HEK293 (cell line): ENCODE results near the gene FAM83D.

Experiments
- CTCF ChIA-PET: fragments of 350-600 bp; formaldehyde crosslinking; extraction: SDS; loops from one replicate; lab custom pipeline; 2021; ENCODE audit warnings: antibody characterized with exemption; lab: Yijun Ruan, JAX
- POLR2A ChIA-PET: fragments of 300-600 bp; formaldehyde crosslinking; extraction: SDS; loops from one replicate; lab custom pipeline; 2020; ENCODE audit warnings: antibody characterized with exemption, inconsistent platforms; lab: Yijun Ruan, JAX
- H3K27ac ChIP-seq: fragments of 200-500 bp; sonication (Bioruptor generic); 2 replicates; pipeline ENCODE4 v1.5.1; 2014; ENCODE audit warnings: low read depth, low read length, control low read depth, inconsistent platforms; ENCODE audit errors: extremely low read depth
- H3K36me3 ChIP-seq, 2 experiments: fragments of 200-500 bp in 1 of 2; sonication (Bioruptor generic) in 1 of 2; 1 replicate in 1 of 2; 2 replicates in 1 of 2; pipeline ENCODE4 v1.5.1; 2014 to 2017; ENCODE audit warnings: inconsistent platforms in 2 of 2, low read length in 2 of 2; ENCODE audit not compliant: control insufficient read depth in 2 of 2, insufficient read depth in 1 of 2
- H3K4me1 ChIP-seq: fragments of 200-500 bp; sonication (Bioruptor generic); 2 replicates; pipeline ENCODE4 v1.5.1; 2014; ENCODE audit warnings: mild to moderate bottlenecking, low read length, inconsistent platforms; ENCODE audit not compliant: control insufficient read depth, insufficient read depth
- H3K4me3 ChIP-seq: 2 replicates; pipeline ENCODE4 v1.5.1; 2011; ENCODE audit warnings: low read depth, mild to moderate bottlenecking, control low read depth, low read length, moderate library complexity
- H3K9me3 ChIP-seq: fragments of 200-500 bp; sonication (Bioruptor generic); 2 replicates; pipeline ENCODE4 v1.5.1; 2014; ENCODE audit warnings: low read depth, low read length, inconsistent platforms; ENCODE audit not compliant: control insufficient read depth, insufficient read depth
- KLF16 ChIP-seq: fragments of 450-650 bp; formaldehyde crosslinking; IDR thresholded peaks from 2 replicates; pipeline ENCODE4 v1.5.1; 2017; ENCODE audit warnings: missing biosample characterization, missing genetic modification characterization
- KLF9 ChIP-seq: fragments of 450-650 bp; formaldehyde crosslinking; IDR thresholded peaks from 2 replicates; pipeline ENCODE4 v1.5.1; 2016; ENCODE audit warnings: missing biosample characterization, missing genetic modification characterization, low read depth
- MEIS1 ChIP-seq: sonication (generic); formaldehyde crosslinking; IDR thresholded peaks from 2 replicates; pipeline ENCODE4 v1.8.1; 2022; ENCODE audit warnings: missing genetic modification reagents, mild to moderate bottlenecking, borderline replicate concordance
- MZF1 ChIP-seq: fragments of 450-650 bp; formaldehyde crosslinking; IDR thresholded peaks from 2 replicates; pipeline ENCODE4 v1.5.1; 2017; ENCODE audit warnings: missing biosample characterization, missing genetic modification characterization, borderline replicate concordance
- PRDM1 ChIP-seq: fragments of 450-650 bp; formaldehyde crosslinking; IDR thresholded peaks from 2 replicates; pipeline ENCODE4; 2016; ENCODE audit warnings: missing biosample characterization, missing genetic modification characterization
- SCRT2 ChIP-seq: fragments of 450-650 bp; formaldehyde crosslinking; IDR thresholded peaks from 2 replicates; pipeline ENCODE4 v1.5.1; 2016; ENCODE audit warnings: missing biosample characterization, missing genetic modification characterization
- SP7 ChIP-seq: fragments of 450-650 bp; formaldehyde crosslinking; IDR thresholded peaks from 2 replicates; pipeline ENCODE4 v1.5.1; 2016; ENCODE audit warnings: missing biosample characterization, missing genetic modification characterization
- ZBTB1 ChIP-seq: fragments of 450-650 bp; formaldehyde crosslinking; IDR thresholded peaks from 2 replicates; pipeline ENCODE4 v1.5.1; 2016; ENCODE audit warnings: missing biosample characterization, missing genetic modification characterization
- ZFHX2 ChIP-seq: fragments of 450-650 bp; formaldehyde crosslinking; conservative IDR thresholded peaks from 2 replicates; pipeline ENCODE4 v1.5.1; 2016; ENCODE audit warnings: missing biosample characterization, missing genetic modification characterization
- ZNF133 ChIP-seq: fragments of 450-650 bp; formaldehyde crosslinking; IDR thresholded peaks from 2 replicates; pipeline ENCODE4 v1.5.1; 2016; ENCODE audit warnings: missing biosample characterization, missing genetic modification characterization
- ZNF19 ChIP-seq: fragments of 450-650 bp; formaldehyde crosslinking; IDR thresholded peaks from 2 replicates; pipeline ENCODE4; 2016; ENCODE audit warnings: missing biosample characterization, missing genetic modification characterization, low read depth
- ZNF202 ChIP-seq: fragments of 450-650 bp; formaldehyde crosslinking; IDR thresholded peaks from 2 replicates; pipeline ENCODE4 v1.5.1; 2016; ENCODE audit warnings: missing biosample characterization, missing genetic modification characterization, borderline replicate concordance
- ZNF214 ChIP-seq: fragments of 450-650 bp; formaldehyde crosslinking; IDR thresholded peaks from 2 replicates; pipeline ENCODE4 v1.5.1; 2017; ENCODE audit warnings: missing biosample characterization, mild to moderate bottlenecking, missing genetic modification characterization, borderline replicate concordance
- ZNF223 ChIP-seq: fragments of 450-650 bp; formaldehyde crosslinking; IDR thresholded peaks from 2 replicates; pipeline ENCODE4 v1.5.1; 2016; ENCODE audit warnings: missing biosample characterization, missing genetic modification characterization
- ZNF24 ChIP-seq: fragments of 450-650 bp; formaldehyde crosslinking; IDR thresholded peaks from 2 replicates; pipeline ENCODE4 v1.5.1; 2016; ENCODE audit warnings: missing biosample characterization, missing genetic modification characterization
- ZNF341 ChIP-seq: fragments of 450-650 bp; formaldehyde crosslinking; IDR thresholded peaks from 2 replicates; pipeline ENCODE4; 2016; ENCODE audit warnings: low read depth, missing biosample characterization, missing genetic modification characterization
- ZNF350 ChIP-seq: fragments of 450-650 bp; formaldehyde crosslinking; IDR thresholded peaks from 2 replicates; pipeline ENCODE4 v1.5.0; 2017; ENCODE audit warnings: missing biosample characterization, mild to moderate bottlenecking, missing genetic modification characterization
- ZNF394 ChIP-seq: fragments of 450-650 bp; formaldehyde crosslinking; IDR thresholded peaks from 2 replicates; pipeline ENCODE4 v1.5.1; 2016; ENCODE audit warnings: missing biosample characterization, missing genetic modification characterization, mild to moderate bottlenecking, moderate library complexity, borderline replicate concordance
- ZNF398 ChIP-seq: fragments of 450-650 bp; formaldehyde crosslinking; IDR thresholded peaks from 2 replicates; pipeline ENCODE4 v1.5.1; 2017; ENCODE audit warnings: missing biosample characterization, missing genetic modification characterization
- ZNF416 ChIP-seq: fragments of 450-650 bp; formaldehyde crosslinking; IDR thresholded peaks from 2 replicates; pipeline ENCODE4 v1.5.1; 2016; ENCODE audit warnings: missing biosample characterization, missing genetic modification characterization
- ZNF433 ChIP-seq: fragments of 450-650 bp; formaldehyde crosslinking; IDR thresholded peaks from 2 replicates; pipeline ENCODE4 v1.5.1; 2016; ENCODE audit warnings: missing biosample characterization, missing genetic modification characterization, low read depth
- ZNF48 ChIP-seq: fragments of 450-650 bp; formaldehyde crosslinking; IDR thresholded peaks from 2 replicates; pipeline ENCODE4 v1.5.1; 2016; ENCODE audit warnings: missing biosample characterization, missing genetic modification characterization
- ZNF560 ChIP-seq: fragments of 450-650 bp; formaldehyde crosslinking; IDR thresholded peaks from 2 replicates; pipeline ENCODE4 v1.5.1; 2017; ENCODE audit warnings: missing biosample characterization, missing genetic modification characterization, borderline replicate concordance
- ZNF645 ChIP-seq: fragments of 450-650 bp; formaldehyde crosslinking; IDR thresholded peaks from 2 replicates; pipeline ENCODE4; 2016; ENCODE audit warnings: missing biosample characterization, missing genetic modification characterization
- ZNF654 ChIP-seq: fragments of 450-650 bp; formaldehyde crosslinking; IDR thresholded peaks from 2 replicates; pipeline ENCODE4 v1.5.1; 2016; ENCODE audit warnings: low read depth, missing biosample characterization, missing genetic modification characterization
- ZNF658 ChIP-seq: fragments of 450-650 bp; formaldehyde crosslinking; IDR thresholded peaks from 2 replicates; pipeline ENCODE4; 2016; ENCODE audit warnings: missing biosample characterization, missing genetic modification characterization
- ZSCAN16 ChIP-seq: fragments of 450-650 bp; formaldehyde crosslinking; IDR thresholded peaks from 2 replicates; pipeline ENCODE4 v1.5.1; 2016; ENCODE audit warnings: missing biosample characterization, missing genetic modification characterization
- TF ChIP-seq, protein P1 (sequence below): fragments of 450-650 bp; formaldehyde crosslinking; IDR thresholded peaks from 2 replicates; pipeline ENCODE4 v1.5.1; 2016; ENCODE audit warnings: missing biosample characterization, missing genetic modification characterization
- TF ChIP-seq, protein P2 (sequence below): fragments of 450-650 bp; formaldehyde crosslinking; IDR thresholded peaks from 2 replicates; pipeline ENCODE4 v1.5.1; 2016; ENCODE audit warnings: missing biosample characterization, missing genetic modification characterization

The FAM83D gene

DNA sequence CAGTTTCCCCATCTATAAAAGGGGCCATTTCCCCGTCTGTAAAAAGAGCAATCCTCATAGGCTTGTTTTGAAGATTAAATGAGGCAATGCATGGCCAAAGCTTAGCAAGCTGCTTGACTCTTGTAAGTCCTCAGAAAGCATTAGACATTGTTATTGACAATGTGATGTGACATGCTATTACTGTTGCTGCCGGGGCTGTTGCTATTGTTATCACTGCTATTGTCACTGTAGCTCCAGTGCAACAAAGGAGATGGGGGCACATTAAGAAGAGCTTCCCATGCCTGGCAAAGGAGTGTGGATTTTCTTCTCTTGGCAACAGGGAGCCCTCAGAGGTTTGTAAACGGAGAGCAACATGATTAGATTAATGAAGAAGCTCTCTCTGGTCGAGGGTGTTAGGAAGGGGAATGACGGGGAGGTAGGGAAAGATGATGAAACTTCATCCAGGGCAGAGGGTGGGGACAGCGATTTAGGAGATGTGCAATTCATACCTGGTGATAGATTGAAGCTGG is 33.1 kb upstream of the FAM83D start (continued):
- TF ChIP-seq, protein P1, sequence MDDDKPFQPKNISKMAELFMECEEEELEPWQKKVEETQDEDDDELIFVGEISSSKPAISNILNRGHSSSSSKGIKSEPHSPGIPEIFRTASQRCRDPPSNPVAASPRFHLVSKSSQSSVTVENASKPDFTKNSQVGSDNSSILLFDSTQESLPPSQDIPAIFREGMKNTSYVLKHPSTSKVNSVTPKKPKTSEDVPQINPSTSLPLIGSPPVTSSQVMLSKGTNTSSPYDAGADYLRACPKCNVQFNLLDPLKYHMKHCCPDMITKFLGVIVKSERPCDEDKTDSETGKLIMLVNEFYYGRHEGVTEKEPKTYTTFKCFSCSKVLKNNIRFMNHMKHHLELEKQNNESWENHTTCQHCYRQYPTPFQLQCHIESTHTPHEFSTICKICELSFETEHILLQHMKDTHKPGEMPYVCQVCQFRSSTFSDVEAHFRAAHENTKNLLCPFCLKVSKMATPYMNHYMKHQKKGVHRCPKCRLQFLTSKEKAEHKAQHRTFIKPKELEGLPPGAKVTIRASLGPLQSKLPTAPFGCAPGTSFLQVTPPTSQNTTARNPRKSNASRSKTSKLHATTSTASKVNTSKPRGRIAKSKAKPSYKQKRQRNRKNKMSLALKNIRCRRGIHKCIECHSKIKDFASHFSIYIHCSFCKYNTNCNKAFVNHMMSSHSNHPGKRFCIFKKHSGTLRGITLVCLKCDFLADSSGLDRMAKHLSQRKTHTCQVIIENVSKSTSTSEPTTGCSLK (tag by site-specific recombination) = no peak
- no peak for TF ChIP-seq ZNF394 (tag by site-specific recombination)
- TF ChIP-seq ZNF48 (tag by site-specific recombination) = no peak
- no peak for TF ChIP-seq ZNF24
- no peak for TF ChIP-seq ZNF350 (tag by site-specific recombination)
- TF ChIP-seq PRDM1 = no peak
- no peak for TF ChIP-seq ZSCAN16
- TF ChIP-seq ZNF341 = no peak
- TF ChIP-seq ZNF202 (tag by site-specific recombination) = no peak

- POLR2A ChIA-PET = no interaction called here
- H3K27ac ChIP-seq = no peak overlapping the region
- TF ChIP-seq ZNF19 (tag by site-specific recombination) = no peak
- TF ChIP-seq MZF1 (tag by site-specific recombination) = no peak
- TF ChIP-seq ZNF658 (tag by site-specific recombination) = no peak
- no peak for TF ChIP-seq ZBTB1 (tag by site-specific recombination)
- TF ChIP-seq ZNF433 (tag by site-specific recombination) = no peak
- no peak for TF ChIP-seq ZNF398 (tag by site-specific recombination)
- TF ChIP-seq ZNF416 (tag by site-specific recombination) = no peak
- no peak for TF ChIP-seq ZNF223
- TF ChIP-seq ZNF133 (tag by site-specific recombination) = no peak
- TF ChIP-seq ZNF654 (tag by site-specific recombination) = peak; percentile 72
- TF ChIP-seq ZNF560 (tag by site-specific recombination) = no peak
- no peak for TF ChIP-seq KLF9
- TF ChIP-seq, protein P2, sequence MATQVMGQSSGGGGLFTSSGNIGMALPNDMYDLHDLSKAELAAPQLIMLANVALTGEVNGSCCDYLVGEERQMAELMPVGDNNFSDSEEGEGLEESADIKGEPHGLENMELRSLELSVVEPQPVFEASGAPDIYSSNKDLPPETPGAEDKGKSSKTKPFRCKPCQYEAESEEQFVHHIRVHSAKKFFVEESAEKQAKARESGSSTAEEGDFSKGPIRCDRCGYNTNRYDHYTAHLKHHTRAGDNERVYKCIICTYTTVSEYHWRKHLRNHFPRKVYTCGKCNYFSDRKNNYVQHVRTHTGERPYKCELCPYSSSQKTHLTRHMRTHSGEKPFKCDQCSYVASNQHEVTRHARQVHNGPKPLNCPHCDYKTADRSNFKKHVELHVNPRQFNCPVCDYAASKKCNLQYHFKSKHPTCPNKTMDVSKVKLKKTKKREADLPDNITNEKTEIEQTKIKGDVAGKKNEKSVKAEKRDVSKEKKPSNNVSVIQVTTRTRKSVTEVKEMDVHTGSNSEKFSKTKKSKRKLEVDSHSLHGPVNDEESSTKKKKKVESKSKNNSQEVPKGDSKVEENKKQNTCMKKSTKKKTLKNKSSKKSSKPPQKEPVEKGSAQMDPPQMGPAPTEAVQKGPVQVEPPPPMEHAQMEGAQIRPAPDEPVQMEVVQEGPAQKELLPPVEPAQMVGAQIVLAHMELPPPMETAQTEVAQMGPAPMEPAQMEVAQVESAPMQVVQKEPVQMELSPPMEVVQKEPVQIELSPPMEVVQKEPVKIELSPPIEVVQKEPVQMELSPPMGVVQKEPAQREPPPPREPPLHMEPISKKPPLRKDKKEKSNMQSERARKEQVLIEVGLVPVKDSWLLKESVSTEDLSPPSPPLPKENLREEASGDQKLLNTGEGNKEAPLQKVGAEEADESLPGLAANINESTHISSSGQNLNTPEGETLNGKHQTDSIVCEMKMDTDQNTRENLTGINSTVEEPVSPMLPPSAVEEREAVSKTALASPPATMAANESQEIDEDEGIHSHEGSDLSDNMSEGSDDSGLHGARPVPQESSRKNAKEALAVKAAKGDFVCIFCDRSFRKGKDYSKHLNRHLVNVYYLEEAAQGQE (tag by site-specific recombination) = no peak
- TF ChIP-seq KLF16 (tag by site-specific recombination) = no peak
- TF ChIP-seq ZNF214 (tag by site-specific recombination) = no peak
- TF ChIP-seq MEIS1 = no peak
- TF ChIP-seq SP7 (tag by site-specific recombination) = 0 out of 2 replicates have a peak, but pooled peaks have one; percentile 25
- TF ChIP-seq ZFHX2 (tag by site-specific recombination) = peak; percentile 90
- TF ChIP-seq SCRT2 (tag by site-specific recombination) = no peak
- no peak for TF ChIP-seq ZNF645
Observed at GRCh38 chr20:38893565-38894090, 32.6 kb upstream of the FAM83D start.

More at GRCh38 chr20:38893565-38894090, 32.6 kb upstream of the FAM83D start:
- Histone ChIP-seq H3K36me3 (no peaks in the 10 kb centered on the region), H3K4me1 (0 out of 2 replicates have a peak, but pooled peaks cover 2% of the 10 kb centered on the region), H3K9me3 (no peaks in the 10 kb centered on the region), H3K4me3 (no peak overlapping the region)
- CTCF ChIA-PET = interaction anchor here (0.6 to 3.0 kb wide), 19 partner anchors 8 to 347 kb away, joined by 3 to 22 read pairs (median 4); partner anchors contain the start of gene PPP1R16B
